B cell (primary cell): Measurements from ENCODE around the gene SPSB1.

ENCODE experiments used
- CTCF ChIP-seq: fragments of 200-600 bp; IDR thresholded peaks from one replicate; pipeline ENCODE4 v1.8.0; 2022; ENCODE audit warnings: antibody characterized with exemption, mild to moderate bottlenecking
- EZH2 ChIP-seq: IDR thresholded peaks from 2 replicates; pipeline ENCODE4 v1.6.1; 2012; ENCODE audit warnings: borderline replicate concordance, low read depth, mild to moderate bottlenecking, moderate library complexity, low read length; ENCODE audit not compliant: insufficient read depth, poor library complexity, severe bottlenecking

DNA sequence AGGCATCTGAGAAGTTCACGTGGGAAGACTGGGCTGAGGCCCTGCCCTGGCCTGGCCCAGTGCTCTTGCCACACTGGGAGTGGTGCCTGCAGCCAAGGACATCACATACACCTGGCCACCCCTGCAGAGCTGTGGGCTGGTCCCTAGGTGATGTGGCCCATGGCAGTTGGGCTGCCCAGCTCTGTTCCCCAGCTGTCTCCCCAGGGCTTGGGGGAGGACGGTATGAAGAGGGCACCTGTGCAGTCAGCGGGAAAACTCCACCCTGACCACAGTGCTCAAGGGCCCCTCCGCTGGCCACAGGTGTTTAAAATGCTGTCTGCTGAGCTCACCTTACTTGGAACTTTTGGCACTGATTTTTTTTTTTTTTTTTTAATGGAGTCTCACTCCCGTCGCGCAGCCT is 126.2 kb downstream of the SPSB1 start:
- no peak for TF ChIP-seq CTCF
- no peak for TF ChIP-seq EZH2
